Left ventricle myocardium inferior (tissue), 1 donor: ENCODE data around the gene LEKR1. TPM values are rescaled to one million over a fixed set of nuclear protein-coding genes. Genes with fewer than 3 reads are reported as not detected.
"Not testable (repeated sequence)": the region's sequence is repeated elsewhere in the genome, so short reads cannot be mapped to it uniquely, and the experiment has no call there.

ENCODE experiments used
- DNase-seq: peaks from one replicate; pipeline ENCODE4 v3.0.0-alpha.2; 2020
- H3K27ac ChIP-seq: fragments of 200-600 bp; replicated peaks from 2 replicates; pipeline ENCODE4 v1.8.0; 2021
- H3K27me3 ChIP-seq: fragments of 200-600 bp; 2 replicates; pipeline ENCODE4 v1.8.0; 2021; ENCODE audit warnings: low read depth
- H3K36me3 ChIP-seq: fragments of 200-600 bp; 2 replicates; pipeline ENCODE4 v1.8.0; 2021
- H3K4me1 ChIP-seq: fragments of 200-600 bp; 2 replicates; pipeline ENCODE4 v1.8.0; 2021
- H3K4me3 ChIP-seq: fragments of 200-600 bp; 2 replicates; pipeline ENCODE4 v1.8.0; 2021; ENCODE audit warnings: mild to moderate bottlenecking, moderate library complexity
- H3K9me3 ChIP-seq: fragments of 200-600 bp; replicated peaks from 2 replicates; pipeline ENCODE4 v1.8.0; 2021
- CTCF ChIP-seq: fragments of 200-600 bp; IDR thresholded peaks from 2 replicates; pipeline ENCODE4 v1.8.0; 2021; ENCODE audit warnings: antibody characterized with exemption, mild to moderate bottlenecking, borderline replicate concordance
- intact Hi-C: fragments of 100-400 bp; cut with micrococcal nuclease; formaldehyde crosslinking; loops from one replicate; pipeline ENCODE4 v1.11.0; 2022
- total RNA-seq: library from RNA; stranded (reverse); fragmentation: NEBNext Ultra II Directional; extraction: Animal tissue kit (Norgen Biotek cat#: 25700); gene quantifications from one replicate; pipeline ENCODE4 v1.2.1, GENCODE V29; 2021
- donor health status: DM: no; HTN: yes; CAD: no; lungs with severe emphysema.

Gene LEKR1
- total RNA-seq, 1 donor from 2014 or later = 0.71 TPM

- no peak for TF ChIP-seq CTCF
- Histone ChIP-seq H3K27ac (no peak overlapping the region), H3K4me3 (no peak overlapping the region), H3K9me3 (peaks cover 13% of the 10 kb centered on the region), H3K36me3 (no peaks in the 10 kb centered on the region), H3K27me3 (no peaks in the 10 kb centered on the region), H3K4me1 (no peaks in the 10 kb centered on the region)
- DNase-seq = no peak
- intact Hi-C loops = no loop called here
Observed at GRCh38 chr3:156797368-156797767, 28.8 kb upstream of the LEKR1 start.

GRCh38 chr3:156800287-156800686, 25.9 kb upstream of the LEKR1 start:
- DNase-seq, intact Hi-C loops: not testable (repeated sequence)

GRCh38 chr3:156801746-156802145, 24.4 kb upstream of the LEKR1 start:
- no peak for DNase-seq
- no peak for TF ChIP-seq CTCF
- Histone ChIP-seq H3K27me3 (no peaks in the 10 kb centered on the region), H3K36me3 (no peaks in the 10 kb centered on the region), H3K4me3 (no peak overlapping the region), H3K4me1 (no peaks in the 10 kb centered on the region), H3K27ac (no peak overlapping the region), H3K9me3 (peaks cover 24% of the 10 kb centered on the region)
- intact Hi-C loops = no loop called here

More at GRCh38 chr3:156800287-156800686, 25.9 kb upstream of the LEKR1 start:
- not testable (repeated sequence) for H3K4me3 ChIP-seq, H3K27me3 ChIP-seq, H3K27ac ChIP-seq, H3K36me3 ChIP-seq, H3K4me1 ChIP-seq
- H3K9me3 ChIP-seq = peaks cover 24% of the 10 kb centered on the region

GRCh38 chr3:156802821-156803606, 23.1 kb upstream of the LEKR1 start:
- no peak for DNase-seq
- intact Hi-C loops = no loop called here
- Histone ChIP-seq H3K4me3 (no peak overlapping the region), H3K27ac (no peak overlapping the region), H3K4me1 (no peaks in the 10 kb centered on the region), H3K9me3 (peaks cover 24% of the 10 kb centered on the region), H3K27me3 (no peaks in the 10 kb centered on the region), H3K36me3 (no peaks in the 10 kb centered on the region)
- TF ChIP-seq CTCF = no peak

GRCh38 chr3:156803952-156804741, 22.0 kb upstream of the LEKR1 start:
- DNase-seq = no peak
- no peak for TF ChIP-seq CTCF
- H3K27ac ChIP-seq = no peak overlapping the region

GRCh38 chr3:156806698-156807097, 19.5 kb upstream of the LEKR1 start:
- H3K9me3 ChIP-seq = peaks cover 11% of the 10 kb centered on the region
- intact Hi-C loops = no loop called here
- no peak for DNase-seq
- no peaks in the 10 kb centered on the region for H3K36me3 ChIP-seq
- H3K27me3 ChIP-seq = no peaks in the 10 kb centered on the region
- H3K4me3 ChIP-seq = no peak overlapping the region
- peaks cover 6% of the 10 kb centered on the region for H3K4me1 ChIP-seq
- TF ChIP-seq CTCF = no peak
- H3K27ac ChIP-seq = no peak overlapping the region

More at GRCh38 chr3:156803952-156804741, 22.0 kb upstream of the LEKR1 start:
- H3K36me3 ChIP-seq = no peaks in the 10 kb centered on the region
- H3K4me3 ChIP-seq = no peak overlapping the region
- intact Hi-C loops = no loop called here
- no peaks in the 10 kb centered on the region for H3K4me1 ChIP-seq
- peaks cover 19% of the 10 kb centered on the region for H3K9me3 ChIP-seq
- no peaks in the 10 kb centered on the region for H3K27me3 ChIP-seq
